GM18519 (cell line): ENCODE data around the gene ANKRD40CL.

Experiments used
- ATAC-seq: cut with Tn5 transposase; IDR thresholded peaks from one replicate; pipeline ENCODE4 v1.9.1; 2021; ENCODE audit warnings: mild to moderate bottlenecking, moderate library complexity; ENCODE audit not compliant: unreplicated experiment, low FRiP score

Gene ANKRD40CL

GRCh38 chr17:50790618-50791017, 23.3 kb upstream of the ANKRD40CL start:
- ATAC-seq, result no peak

GRCh38 chr17:50787106-50787505, 19.8 kb upstream of the ANKRD40CL start:
- no peak for ATAC-seq

- ATAC-seq, result no peak
Measured at GRCh38 chr17:50785946-50786570, 18.7 kb upstream of the ANKRD40CL start.

GRCh38 chr17:50785126-50785525, 17.8 kb upstream of the ANKRD40CL start:
- no peak for ATAC-seq

- no peak for ATAC-seq
Measured at GRCh38 chr17:50783905-50784304, 16.6 kb upstream of the ANKRD40CL start.

- ATAC-seq, result no peak
Measured at GRCh38 chr17:50783193-50783660, 15.9 kb upstream of the ANKRD40CL start.

- no peak for ATAC-seq
Measured at GRCh38 chr17:50781167-50781566, 13.8 kb upstream of the ANKRD40CL start.

- no peak for ATAC-seq
Measured at GRCh38 chr17:50779747-50780353, 12.5 kb upstream of the ANKRD40CL start.

GRCh38 chr17:50778988-50779387, 11.7 kb upstream of the ANKRD40CL start:
- ATAC-seq, result no peak

GRCh38 chr17:50778471-50778870, 11.2 kb upstream of the ANKRD40CL start:
- ATAC-seq, result no peak

GRCh38 chr17:50775926-50776325, 8.6 kb upstream of the ANKRD40CL start:
- no peak for ATAC-seq

- no peak for ATAC-seq
Measured at GRCh38 chr17:50774225-50774803, 7.0 kb upstream of the ANKRD40CL start.

GRCh38 chr17:50771991-50772785, 4.9 kb upstream of the ANKRD40CL start:
- no peak for ATAC-seq

- ATAC-seq, result no peak
Measured at GRCh38 chr17:50770346-50770745, 3.0 kb upstream of the ANKRD40CL start.

- ATAC-seq, result no peak
Measured at GRCh38 chr17:50769884-50770283, 2.6 kb upstream of the ANKRD40CL start.

GRCh38 chr17:50768346-50768761, 1.0 kb upstream of the ANKRD40CL start:
- no peak for ATAC-seq

GRCh38 chr17:50767030-50767429, 288 bp downstream of the ANKRD40CL start:
- no peak for ATAC-seq

GRCh38 chr17:50766222-50767023, 895 bp downstream of the ANKRD40CL start:
- no peak for ATAC-seq

- ATAC-seq, result no peak
Measured at GRCh38 chr17:50765454-50766221, 1.7 kb downstream of the ANKRD40CL start.

- no peak for ATAC-seq
Measured at GRCh38 chr17:50764734-50765149, 2.6 kb downstream of the ANKRD40CL start.
